Stimulated activated CD4-positive, alpha-beta T cell treated with anti-CD3 and anti-CD28 coated beads, Interleukin-12 subunit alpha, Interleukin-12 subunit beta, amount 100 ng/mL, for 48 hours (primary cell): ENCODE data around the gene DENND11.
"Not testable (repeated sequence)": the region's sequence is repeated elsewhere in the genome, so short reads cannot be mapped to it uniquely, and the experiment has no call there.

Experiments
- DNase-seq, 3 donors: peaks; one replicate each; pipeline ENCODE4 v3.0.0-alpha.2; 2020; ENCODE audit warnings: low read depth in 2 of 3, low spot score in 1 of 3

DENND11 gene

DNA sequence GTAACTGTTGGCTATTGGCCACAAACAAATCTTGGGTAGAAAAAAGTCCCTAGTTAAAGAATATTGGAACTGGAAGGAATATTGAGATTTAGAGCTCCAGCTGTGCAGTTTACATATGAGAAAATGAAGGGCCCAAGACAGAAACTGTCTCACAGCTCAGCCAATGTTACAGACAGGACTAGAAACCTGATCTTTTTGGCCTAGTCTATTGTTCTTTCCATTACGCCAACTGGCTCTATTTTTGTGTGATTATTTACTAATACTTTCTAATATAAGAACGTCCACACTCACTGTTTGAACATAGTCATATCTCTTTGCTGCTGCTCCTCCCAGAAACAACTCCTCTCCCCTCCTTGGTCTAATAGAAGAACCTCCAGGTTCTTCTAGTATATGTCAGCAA is 7.4 kb upstream of the DENND11 start:
- no peak for DNase-seq

GRCh38 chr7:141708351-141708750 is 6.4 kb upstream of the DENND11 start, which contains the start of gene WEE2:
Gene WEE2 (plus strand): TSS chr7:141708353. CDS start chr7:141708759, 406 bp downstream.
- DNase-seq = no peak

DNA sequence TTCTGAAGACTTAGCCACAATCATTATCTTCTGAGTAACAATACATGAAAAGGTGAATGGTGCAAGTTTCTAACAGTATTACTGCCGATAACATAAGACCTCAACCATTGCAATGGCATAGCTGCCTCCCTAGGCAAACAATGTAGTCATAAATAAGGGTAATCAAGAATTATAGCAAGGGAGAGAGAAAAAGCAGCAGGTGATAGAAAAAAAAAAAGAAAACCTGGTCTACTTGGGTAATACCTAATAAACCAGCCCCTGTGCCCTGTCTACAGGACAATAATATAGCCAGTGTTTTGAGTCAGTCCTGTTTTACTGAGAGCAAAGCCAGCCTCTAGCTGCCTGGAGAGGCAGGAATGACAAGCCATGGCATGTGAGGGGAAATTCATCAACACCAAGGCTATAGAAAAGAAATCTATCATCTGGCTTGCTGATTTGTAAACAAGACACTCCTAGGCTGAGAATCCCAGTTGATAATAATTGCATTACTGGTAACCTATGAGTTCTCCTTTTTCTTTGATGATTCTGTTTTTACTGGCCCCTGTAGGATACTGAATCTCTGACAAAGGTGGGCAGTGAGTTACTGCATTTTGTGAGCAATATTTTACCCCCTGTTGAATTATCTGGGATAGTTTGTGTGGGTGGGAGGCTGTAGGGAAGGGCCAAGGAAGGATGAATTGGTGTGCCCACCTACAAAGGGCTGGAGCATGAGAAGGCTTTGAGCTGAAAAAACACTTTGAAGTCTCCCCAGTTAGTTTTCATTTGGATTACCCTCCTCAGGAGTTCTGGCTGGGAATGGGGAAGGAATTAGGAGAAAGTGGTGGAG is 4.5 kb upstream of the DENND11 start:
- DNase-seq = no peak

- no peak for DNase-seq
These were observed 2.8 kb upstream of the DENND11 start for GRCh38 chr7:141704741-141705140.

DNA sequence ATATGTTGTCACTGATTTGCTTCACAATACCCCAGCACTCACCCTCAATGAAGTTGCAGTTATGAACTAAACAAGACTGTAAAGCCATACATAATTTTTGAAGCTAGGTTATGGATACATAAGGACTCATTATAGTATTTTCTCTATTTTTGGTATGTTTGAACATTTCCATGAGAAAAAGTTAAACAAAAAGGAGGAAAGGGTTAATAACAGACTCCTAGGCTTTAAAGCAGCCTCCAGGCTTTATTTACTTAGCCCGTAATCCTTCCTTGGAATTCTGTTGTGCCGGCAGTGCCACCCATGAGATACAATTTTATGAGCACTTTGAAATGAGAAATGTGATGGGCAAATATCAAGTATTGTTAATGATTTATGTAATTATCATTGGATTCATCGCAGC is 2.1 kb upstream of the DENND11 start:
- DNase-seq = no peak

GRCh38 chr7:141702892-141703291 is 926 bp upstream of the DENND11 start:
- DNase-seq = no peak

DNA sequence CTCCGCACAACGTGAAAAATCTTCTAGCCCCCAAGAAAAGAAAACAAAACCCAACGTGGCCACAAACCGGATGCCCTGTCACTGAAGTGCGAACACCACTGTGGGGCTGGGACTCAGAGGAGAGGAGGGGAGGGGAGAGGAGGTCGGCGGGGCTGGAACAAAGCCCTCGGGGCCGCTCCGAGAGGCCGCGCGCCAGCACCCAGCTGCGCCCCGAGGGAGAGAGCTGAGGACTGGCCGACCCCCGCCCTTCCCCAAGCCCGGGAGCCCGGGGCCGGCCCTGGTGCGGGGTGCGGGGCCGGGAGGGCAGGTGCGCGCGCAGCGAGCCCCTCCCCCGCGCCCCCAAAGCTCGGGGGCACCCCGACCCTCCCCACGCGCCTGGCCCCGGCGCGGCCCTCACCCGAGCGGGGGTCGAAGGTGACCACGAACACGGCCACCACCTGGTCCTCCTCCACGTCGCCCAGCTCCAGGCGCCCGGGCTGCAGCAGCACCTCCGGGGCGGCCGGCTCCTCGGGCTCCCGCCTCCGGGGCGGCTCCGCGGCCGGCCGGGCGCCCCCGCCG is 398 bp downstream of the DENND11 start:
- DNase-seq = peak; percentile 31 to 52 (median 44)

DNA sequence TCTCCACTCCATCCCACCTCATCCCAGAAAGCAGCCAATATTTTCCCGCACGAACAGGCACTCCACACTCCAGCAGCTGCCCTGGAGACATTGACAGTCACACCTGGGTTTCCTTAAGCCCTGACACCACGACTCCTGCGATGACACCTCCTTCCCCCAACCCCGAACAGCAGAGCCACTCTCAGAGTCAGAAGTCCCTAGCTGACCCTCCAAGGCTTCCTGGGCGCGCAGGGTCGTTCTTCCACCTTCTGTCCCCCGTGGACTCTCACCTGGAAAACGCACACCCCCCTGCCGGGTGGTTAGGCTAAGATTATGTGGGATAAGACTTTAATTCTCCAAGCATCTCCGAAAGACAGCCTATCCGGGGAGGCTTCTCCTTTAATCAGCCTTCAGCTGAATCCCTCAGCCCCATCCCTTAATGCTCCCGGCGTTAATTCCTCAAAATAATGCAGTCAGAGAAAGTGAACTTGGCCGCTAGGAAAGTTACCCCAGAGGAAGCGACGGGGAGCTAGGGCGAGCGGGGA is 1.1 kb downstream of the DENND11 start:
- no peak for DNase-seq

DNA sequence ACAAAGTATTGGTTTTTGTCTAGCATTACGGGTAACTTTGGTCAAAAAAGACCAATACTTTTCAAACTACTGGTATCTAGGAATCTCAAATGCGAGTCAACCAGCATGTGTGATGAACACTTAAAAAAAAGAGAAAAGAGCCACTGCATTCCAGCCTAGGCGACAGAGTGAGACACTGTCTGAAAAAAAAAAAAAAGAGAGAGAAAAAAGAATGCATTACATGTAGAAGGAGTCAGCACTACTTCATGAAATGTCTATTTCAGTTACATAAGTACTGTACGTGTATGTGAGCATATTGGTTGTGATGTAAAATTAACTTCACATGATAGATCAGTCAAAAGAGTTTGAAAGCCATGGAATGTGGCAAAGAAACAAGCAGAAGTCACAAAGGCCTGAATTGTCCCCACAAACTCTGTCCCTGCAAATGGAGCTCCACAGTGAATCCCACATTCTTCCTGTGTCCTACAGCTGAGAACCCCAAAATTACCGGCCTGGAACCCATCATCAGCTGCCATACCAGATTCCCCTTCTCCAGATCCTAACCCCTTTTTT is 1.6 kb downstream of the DENND11 start:
- DNase-seq = no peak

DNA sequence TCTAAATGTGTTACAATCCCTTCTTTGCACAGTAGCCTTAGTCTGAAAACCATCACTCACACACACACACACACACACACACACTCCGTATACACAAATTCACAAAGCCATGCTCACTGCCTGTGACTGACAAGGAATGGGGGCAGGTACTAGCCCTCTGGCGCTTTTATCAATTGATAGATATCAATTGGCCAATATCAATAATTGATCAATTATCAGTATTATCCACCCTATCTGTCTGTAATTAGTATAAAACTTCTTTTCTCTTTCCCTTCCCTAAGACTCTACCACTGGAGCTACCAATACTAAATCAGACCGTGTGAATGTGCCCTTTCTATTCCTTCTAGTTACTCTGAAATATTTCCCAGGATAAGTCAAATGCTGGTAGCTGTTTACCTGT is 2.1 kb downstream of the DENND11 start:
- no peak for DNase-seq

DNA sequence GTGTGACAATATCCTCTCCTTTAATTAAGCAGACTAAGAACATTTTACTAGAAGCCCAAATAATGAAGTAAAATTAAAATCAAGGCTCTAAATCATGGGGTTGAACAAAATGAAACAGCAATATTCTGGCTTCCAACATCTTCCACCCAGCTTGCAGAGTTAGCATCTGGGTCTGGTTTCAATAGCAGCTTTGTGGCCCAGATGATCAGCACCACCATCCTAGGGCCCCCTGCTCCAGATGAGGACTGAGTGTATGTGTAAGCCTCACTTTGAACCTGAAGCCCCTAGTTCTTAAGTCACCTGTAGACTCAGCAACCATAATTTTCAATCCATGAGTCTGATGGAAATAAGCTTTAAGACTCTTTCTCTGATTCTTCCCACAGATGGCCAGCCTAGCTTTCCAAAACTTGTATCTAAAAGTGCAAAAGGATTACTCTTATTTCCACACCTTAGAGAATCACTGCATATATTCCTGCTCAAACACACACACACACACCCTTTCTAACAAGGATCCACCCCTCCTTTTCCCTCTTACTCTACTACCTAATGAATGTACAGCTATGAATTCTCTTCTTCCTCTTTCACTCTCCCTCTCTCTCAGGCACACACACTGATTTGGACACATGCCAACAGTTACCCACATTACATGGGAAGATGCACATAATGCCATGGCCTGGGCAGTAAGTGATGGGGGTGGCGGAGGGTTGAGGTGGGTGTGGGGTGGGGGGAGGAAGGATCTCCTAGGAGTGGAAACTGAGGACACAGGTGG is 3.5 kb downstream of the DENND11 start:
- DNase-seq = no peak

- DNase-seq = no peak
These were observed 4.6 kb downstream of the DENND11 start for GRCh38 chr7:141697211-141697871.

GRCh38 chr7:141696348-141696747 is 5.6 kb downstream of the DENND11 start:
- DNase-seq = no peak

DNA sequence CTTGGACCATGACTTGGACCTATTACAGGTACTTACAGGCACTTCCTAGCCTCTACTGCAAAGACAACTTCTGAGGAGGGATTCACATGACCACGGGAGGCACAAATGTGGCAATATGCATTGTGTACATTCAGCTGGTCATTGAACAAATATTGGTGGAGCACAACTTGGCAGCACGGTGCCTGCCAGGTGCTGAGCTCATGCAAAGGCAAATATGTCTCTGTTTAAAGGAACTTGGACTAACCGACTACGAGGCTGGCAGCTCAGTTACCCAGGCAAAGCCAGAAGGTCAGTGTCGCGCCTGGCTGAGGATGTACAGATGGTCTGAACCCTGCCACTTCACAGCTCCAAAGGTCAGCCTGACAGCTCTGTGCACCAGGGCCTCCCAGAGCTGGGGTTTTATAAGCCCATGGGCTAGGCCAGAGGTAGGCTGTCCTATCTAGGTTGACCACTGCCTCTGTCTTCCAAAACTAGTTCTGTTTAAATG is 6.1 kb downstream of the DENND11 start:
- no peak for DNase-seq

- no peak for DNase-seq
These were observed 8.9 kb downstream of the DENND11 start for GRCh38 chr7:141693082-141693481.

GRCh38 chr7:141691961-141692360 is 10.0 kb downstream of the DENND11 start:
- no peak for DNase-seq

GRCh38 chr7:141691540-141691939 is 10.4 kb downstream of the DENND11 start:
- no peak for DNase-seq

DNA sequence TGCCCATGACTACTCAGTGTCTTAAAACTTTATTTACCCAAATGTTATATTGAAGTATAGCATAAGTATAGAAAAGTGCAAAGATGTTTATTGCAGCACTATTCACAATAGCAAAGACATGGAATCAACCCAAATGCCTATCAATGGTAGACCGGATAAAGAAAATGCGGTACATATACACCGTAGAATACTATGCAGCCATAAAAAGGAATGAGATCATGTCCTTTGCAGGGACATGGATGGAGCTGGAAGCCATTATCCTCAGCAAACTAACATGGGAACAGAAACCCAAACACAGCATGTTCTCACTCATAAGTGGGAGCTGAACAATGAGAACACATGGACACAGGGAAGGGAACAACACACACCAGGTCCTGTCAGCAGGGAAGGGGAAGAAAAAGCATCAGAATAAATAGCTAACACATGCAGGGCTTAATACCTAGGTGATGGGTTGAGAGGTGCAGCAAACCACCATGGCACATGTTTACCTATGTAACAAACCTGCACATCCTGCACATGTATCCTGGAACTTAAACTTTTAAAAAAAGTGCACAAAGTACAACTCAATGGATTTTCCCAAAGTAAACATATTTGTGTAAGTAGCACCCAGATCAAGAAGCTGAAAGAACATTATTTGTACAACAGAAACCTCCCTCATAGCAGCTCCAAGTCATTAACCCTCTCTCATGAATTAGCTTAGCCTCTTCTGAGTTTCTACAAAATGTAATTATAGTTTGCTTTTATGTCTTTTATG is 12.7 kb downstream of the DENND11 start:
- not testable (repeated sequence) for DNase-seq

GRCh38 chr7:141688043-141688442 is 13.9 kb downstream of the DENND11 start:
- no peak for DNase-seq

DNA sequence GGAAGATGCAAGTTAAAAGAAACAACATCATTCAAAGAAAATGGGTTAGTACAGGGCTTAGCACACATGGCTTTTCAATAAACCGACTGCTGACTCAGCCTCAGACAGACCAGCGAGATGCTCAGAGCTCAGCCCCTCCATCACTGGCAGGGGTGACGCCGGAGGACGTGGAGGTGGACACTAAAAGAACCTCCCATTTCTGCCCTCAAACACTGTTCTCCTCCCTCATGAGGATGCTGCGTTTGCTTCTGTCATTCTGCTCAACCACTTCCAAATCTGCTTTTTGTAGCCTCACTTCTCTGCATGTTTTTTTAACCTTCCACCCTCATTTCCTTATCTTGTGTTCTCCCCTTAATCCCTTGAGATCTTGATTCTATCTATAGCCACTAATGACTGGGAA is 15.3 kb downstream of the DENND11 start:
- DNase-seq = no peak
